ENCODE data around the gene UTS2R.

Gene UTS2R

GRCh38 chr17:82389379-82389778, 17.8 kb downstream of the UTS2R start:
- no peak for DNase-seq (ENCODE audit: low read depth in 2 of 2)

- no peak for DNase-seq (ENCODE audit: low read depth in 2 of 2)
Measured at GRCh38 chr17:82390015-82390859, 18.7 kb downstream of the UTS2R start.

- DNase-seq (ENCODE audit: low read depth in 2 of 2), result no peak
Measured at GRCh38 chr17:82390860-82391435, 19.4 kb downstream of the UTS2R start.

- DNase-seq (ENCODE audit: low read depth in 2 of 2), result no peak
Measured at GRCh38 chr17:82391496-82392066, 20.0 kb downstream of the UTS2R start.

- DNase-seq (ENCODE audit: low read depth in 2 of 2), result no peak
Measured at GRCh38 chr17:82392209-82392920, 20.8 kb downstream of the UTS2R start.

GRCh38 chr17:82392941-82393340, 21.4 kb downstream of the UTS2R start:
- no peak for DNase-seq (ENCODE audit: low read depth in 2 of 2)

- no peak for DNase-seq (ENCODE audit: low read depth in 2 of 2)
Measured at GRCh38 chr17:82394278-82394677, 22.7 kb downstream of the UTS2R start.

GRCh38 chr17:82396601-82397435, 25.3 kb downstream of the UTS2R start:
- peak; percentile 96 for DNase-seq (ENCODE audit: low read depth in 2 of 2)

- DNase-seq (ENCODE audit: low read depth in 2 of 2), result no peak
Measured at GRCh38 chr17:82397449-82398335, 26.1 kb downstream of the UTS2R start.

- DNase-seq (ENCODE audit: low read depth in 2 of 2), result peak; percentile 92
Measured at GRCh38 chr17:82399041-82399441, 27.5 kb downstream of the UTS2R start.

GRCh38 chr17:82399601-82400101, 28.1 kb downstream of the UTS2R start:
- no peak for DNase-seq (ENCODE audit: low read depth in 2 of 2)

- no peak for DNase-seq (ENCODE audit: low read depth in 2 of 2)
Measured at GRCh38 chr17:82400206-82400605, 28.6 kb downstream of the UTS2R start.

GRCh38 chr17:82400830-82401229, 29.3 kb downstream of the UTS2R start:
- DNase-seq (ENCODE audit: low read depth in 2 of 2), result no peak

- no peak for DNase-seq (ENCODE audit: low read depth in 2 of 2)
Measured at GRCh38 chr17:82402865-82403264, 31.3 kb downstream of the UTS2R start.

- DNase-seq (ENCODE audit: low read depth in 2 of 2), result no peak
Measured at GRCh38 chr17:82403662-82404660, 32.4 kb downstream of the UTS2R start.

- no peak for DNase-seq (ENCODE audit: low read depth in 2 of 2)
Measured at GRCh38 chr17:82405051-82405450, 33.5 kb downstream of the UTS2R start.

- no peak for DNase-seq (ENCODE audit: low read depth in 2 of 2)
Measured at GRCh38 chr17:82406131-82406671, 34.6 kb downstream of the UTS2R start.

- DNase-seq (ENCODE audit: low read depth in 2 of 2), result no peak
Measured at GRCh38 chr17:82407255-82407654, 35.7 kb downstream of the UTS2R start.
